ENCODE results near the gene ZNF213.

DNA sequence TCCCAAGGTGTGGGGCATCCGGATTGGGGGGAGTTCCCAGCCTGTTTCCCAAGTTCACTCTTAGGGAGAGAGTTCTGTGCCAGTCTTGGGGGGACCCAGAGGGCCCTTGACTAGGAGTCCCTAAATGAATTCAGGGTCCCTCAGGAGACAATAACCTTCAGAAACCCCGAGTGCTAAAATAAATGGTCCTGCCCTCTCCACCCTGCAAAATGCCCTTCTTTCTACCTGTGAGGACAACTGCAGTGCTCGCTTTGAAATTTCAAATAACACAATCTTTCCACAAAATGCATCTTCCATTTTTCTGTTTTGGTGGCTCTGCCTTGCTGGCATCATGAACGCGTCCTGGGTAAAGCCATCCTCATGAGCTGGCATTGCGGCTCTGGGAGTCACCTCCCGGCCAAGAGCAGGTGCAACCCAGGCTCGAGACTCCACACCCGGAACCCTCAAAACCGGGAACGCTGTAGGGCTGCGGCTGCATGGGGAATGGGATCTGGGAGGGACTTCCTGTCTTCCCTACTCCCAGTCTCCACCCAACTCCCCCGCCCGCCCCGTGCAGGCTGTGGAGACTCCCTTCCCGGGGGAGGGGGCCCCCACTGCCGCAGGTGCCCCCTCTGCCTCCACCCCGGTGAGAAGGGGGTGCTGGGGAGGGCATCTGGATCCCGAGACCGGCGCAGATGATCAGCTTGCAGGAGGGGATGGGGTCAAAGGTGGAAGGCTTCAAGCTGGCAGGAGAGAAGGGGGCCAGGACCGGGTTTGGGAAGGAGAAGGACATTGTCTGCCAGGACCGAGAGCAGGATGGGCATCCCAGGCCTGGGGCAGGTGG, 22.6 kb upstream of the ZNF213 start, which contains the start of gene ZNF205:
- TF ChIP-seq POLR2A (IDR thresholded peaks at IDR 0.05; ENCODE audit: low read length) (no peak), GATA1 (IDR thresholded peaks at IDR 0.05; ENCODE audit: low read depth, low read length) (no peak)
